Measurements from ENCODE around the gene INTS2.

GRCh38 chr17:61849674-61850073 is 78.1 kb downstream of the INTS2 start:
- no peak for TF ChIP-seq CTCF (IDR thresholded peaks at IDR 0.05; ENCODE audit: borderline replicate concordance, extremely low read depth, low read length, poor library complexity, severe bottlenecking)
- no peak for TF ChIP-seq EZH2 (IDR thresholded peaks at IDR 0.05; ENCODE audit: borderline replicate concordance, low read depth, low read length, severe bottlenecking)
